ENCODE results near the gene HOXD13.

The HOXD13 gene

GRCh38 chr2:176081376-176081836 is 11.1 kb upstream of the HOXD13 start:
- DNase-seq (ENCODE audit: low read depth), result no peak

GRCh38 chr2:176081837-176082524 is 10.5 kb upstream of the HOXD13 start:
- no peak for DNase-seq (ENCODE audit: low read depth)

GRCh38 chr2:176082525-176082823 is 10.0 kb upstream of the HOXD13 start:
- DNase-seq (ENCODE audit: low read depth), result no peak

- no peak for DNase-seq (ENCODE audit: low read depth)
Measured at GRCh38 chr2:176082824-176083751, 9.4 kb upstream of the HOXD13 start.

GRCh38 chr2:176083796-176084261 is 8.7 kb upstream of the HOXD13 start, which contains the start of gene EVX2:
EVX2 (minus strand) TSS chr2:176083962; CDS start chr2:176083776, 186 bp downstream.
- DNase-seq (ENCODE audit: low read depth), result no peak

- no peak for DNase-seq (ENCODE audit: low read depth)
Measured at GRCh38 chr2:176084611-176085119, 7.9 kb upstream of the HOXD13 start.

GRCh38 chr2:176085120-176085788 is 7.3 kb upstream of the HOXD13 start:
- DNase-seq (ENCODE audit: low read depth), result no peak

GRCh38 chr2:176085861-176086771 is 6.4 kb upstream of the HOXD13 start:
- no peak for DNase-seq (ENCODE audit: low read depth)

GRCh38 chr2:176087330-176088047 is 5.0 kb upstream of the HOXD13 start:
- no peak for DNase-seq (ENCODE audit: low read depth)

- DNase-seq (ENCODE audit: low read depth), result no peak
Measured at GRCh38 chr2:176088048-176088936, 4.2 kb upstream of the HOXD13 start.

GRCh38 chr2:176088937-176089842 is 3.3 kb upstream of the HOXD13 start:
- no peak for DNase-seq (ENCODE audit: low read depth)

GRCh38 chr2:176089843-176090395 is 2.6 kb upstream of the HOXD13 start:
- DNase-seq (ENCODE audit: low read depth), result no peak

GRCh38 chr2:176090862-176091261 is 1.7 kb upstream of the HOXD13 start:
- DNase-seq (ENCODE audit: low read depth), result no peak

- no peak for DNase-seq (ENCODE audit: low read depth)
Measured at GRCh38 chr2:176091329-176092258, 927 bp upstream of the HOXD13 start.

- no peak for DNase-seq (ENCODE audit: low read depth)
Measured at GRCh38 chr2:176093145-176093897, 800 bp downstream of the HOXD13 start.

- DNase-seq (ENCODE audit: low read depth), result no peak
Measured at GRCh38 chr2:176093898-176094249, 1.4 kb downstream of the HOXD13 start.
